SK-N-SH treated with all-trans-retinoic acid at 6 μM for 48 hours (cell line): ENCODE measurements around the gene AP3D1.

ENCODE experiments used
- ESRRG ChIP-seq: fragments of 250-450 bp; sonication (Bioruptor Pico); IDR thresholded peaks from 2 replicates; pipeline ENCODE4 v1.6.1; 2021; ENCODE audit warnings: mild to moderate bottlenecking
- TOX ChIP-seq: fragments of 250-450 bp; sonication (Bioruptor Pico); IDR thresholded peaks from 2 replicates; pipeline ENCODE4 v1.8.0; 2021; ENCODE audit warnings: mild to moderate bottlenecking, moderate library complexity, borderline replicate concordance
- ZC3H10 ChIP-seq: fragments of 250-450 bp; sonication (Bioruptor Pico); IDR thresholded peaks from 2 replicates; pipeline ENCODE4 v1.5.1; 2021; ENCODE audit warnings: mild to moderate bottlenecking, moderate library complexity
- ZNF565 ChIP-seq: fragments of 450-650 bp; formaldehyde crosslinking; conservative IDR thresholded peaks from 2 replicates; pipeline ENCODE4 v1.5.0; 2020; ENCODE audit warnings: low read depth, mild to moderate bottlenecking, moderate library complexity
- TF ChIP-seq, protein P1 (sequence below): fragments of 250-450 bp; sonication (Bioruptor Pico); IDR thresholded peaks from 2 replicates; pipeline ENCODE4 v1.5.1; 2020; ENCODE audit warnings: low read depth, mild to moderate bottlenecking, moderate library complexity

DNA sequence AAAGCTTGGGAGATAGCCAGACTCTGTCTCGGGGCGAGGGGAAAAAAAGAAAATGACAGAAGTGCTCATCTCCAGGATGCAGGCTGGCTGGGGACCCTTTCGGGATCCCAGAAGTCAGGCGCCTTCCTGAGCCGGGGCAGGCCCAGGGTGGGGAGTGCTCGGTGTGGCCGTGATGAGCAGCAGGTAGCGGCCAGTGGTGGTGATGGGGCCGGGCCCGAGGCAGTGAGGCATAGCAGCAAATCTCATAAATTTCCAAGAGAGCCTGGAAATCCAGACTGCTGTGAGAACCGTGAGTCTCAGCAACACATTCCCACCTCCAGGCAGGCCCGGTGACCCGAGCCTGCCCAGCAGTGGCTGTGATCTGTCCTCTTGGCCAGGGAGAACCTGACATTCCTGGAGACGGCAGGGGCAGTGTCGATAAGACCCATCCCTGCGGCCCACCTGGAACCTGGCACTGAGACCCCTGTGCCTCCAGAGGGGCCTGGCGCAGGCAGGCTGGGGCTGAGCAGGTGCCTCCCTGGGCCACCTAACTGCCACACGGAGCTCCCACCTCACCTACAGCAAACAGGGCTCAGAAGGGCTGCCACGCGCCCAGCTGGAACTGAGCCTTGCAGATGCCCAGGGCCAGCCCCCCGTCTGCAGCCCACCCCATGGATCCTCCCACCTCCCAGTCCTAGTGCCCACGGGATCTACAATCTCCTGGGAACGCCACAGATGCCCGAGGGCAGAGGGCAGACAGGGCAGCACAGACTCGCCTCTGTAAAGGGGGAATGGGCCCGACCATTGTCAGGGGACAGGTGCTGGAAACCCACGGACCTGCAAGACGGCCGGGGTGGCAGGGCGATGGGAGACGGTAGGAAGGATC, 31.2 kb downstream of the AP3D1 start:
- TF ChIP-seq ZNF565 (CRISPR knock-in tag) (no peak), ESRRG (CRISPR knock-in tag) (no peak), ZC3H10 (CRISPR knock-in tag) (no peak), TOX (CRISPR knock-in tag) (no peak)
- TF ChIP-seq, protein P1, sequence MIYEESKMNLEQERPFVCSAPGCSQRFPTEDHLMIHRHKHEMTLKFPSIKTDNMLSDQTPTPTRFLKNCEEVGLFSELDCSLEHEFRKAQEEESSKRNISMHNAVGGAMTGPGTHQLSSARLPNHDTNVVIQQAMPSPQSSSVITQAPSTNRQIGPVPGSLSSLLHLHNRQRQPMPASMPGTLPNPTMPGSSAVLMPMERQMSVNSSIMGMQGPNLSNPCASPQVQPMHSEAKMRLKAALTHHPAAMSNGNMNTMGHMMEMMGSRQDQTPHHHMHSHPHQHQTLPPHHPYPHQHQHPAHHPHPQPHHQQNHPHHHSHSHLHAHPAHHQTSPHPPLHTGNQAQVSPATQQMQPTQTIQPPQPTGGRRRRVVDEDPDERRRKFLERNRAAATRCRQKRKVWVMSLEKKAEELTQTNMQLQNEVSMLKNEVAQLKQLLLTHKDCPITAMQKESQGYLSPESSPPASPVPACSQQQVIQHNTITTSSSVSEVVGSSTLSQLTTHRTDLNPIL (CRISPR knock-in tag): no peak
